PC-9 (cell line): ENCODE results near the gene EIF4E1B. TPM values are rescaled to one million over a fixed set of nuclear protein-coding genes. Genes with fewer than 3 reads are reported as not detected.

Experiments used
- BruUV-seq: library from RNA; stranded (reverse); fragments of 400-500 nt; replicated peaks from 2 replicates; lab custom pipeline; 2021; lab: Mats Ljungman, UMichigan
- CTCF ChIA-PET: fragments of 300-600 bp; sonication (Branson Sonifier 250); formaldehyde crosslinking; loops from one replicate; lab custom pipeline; 2022; ENCODE audit warnings: antibody characterized with exemption; lab: Charles Lee
- POLR2A ChIA-PET: fragments of 300-600 bp; sonication (Branson Sonifier 250); formaldehyde crosslinking; loops from one replicate; lab custom pipeline; 2022; ENCODE audit warnings: antibody characterized with exemption; ENCODE audit not compliant: unreplicated experiment; lab: Charles Lee
- DNase-seq, 2 experiments: peaks; one replicate each; pipeline versions ENCODE4 v3.0.0 to v3.0.0-alpha.2; 2015 to 2022; ENCODE audit warnings: mixed read lengths in 1 of 2
- H2AFZ ChIP-seq: fragments of 200-600 bp; sonication (generic); 2 replicates; pipeline ENCODE4 v1.8.1; 2017; ENCODE audit warnings: antibody characterized with exemption
- H3F3A ChIP-seq: fragments of 200-600 bp; sonication (generic); 2 replicates; pipeline ENCODE4 v1.8.1; 2017; ENCODE audit warnings: antibody characterized with exemption, mild to moderate bottlenecking, low read depth; ENCODE audit not compliant: insufficient read depth
- H3K27ac ChIP-seq: fragments of 200-600 bp; sonication (generic); 2 replicates; pipeline ENCODE4 v1.6.1; 2016; ENCODE audit warnings: mixed run types
- H3K27me3 ChIP-seq: fragments of 200-600 bp; sonication (generic); 2 replicates; pipeline ENCODE4 v1.6.1; 2016; ENCODE audit warnings: low read depth, mixed run types; ENCODE audit not compliant: insufficient read depth
- H3K36me3 ChIP-seq: fragments of 200-600 bp; sonication (generic); 2 replicates; pipeline ENCODE4 v1.6.1; 2016; ENCODE audit warnings: low read depth, mixed run types
- H3K4me1 ChIP-seq: fragments of 200-600 bp; sonication (generic); replicated peaks from 2 replicates; pipeline ENCODE4 v1.6.1; 2016; ENCODE audit warnings: mixed run types; ENCODE audit not compliant: insufficient read depth
- H3K4me2 ChIP-seq: fragments of 200-600 bp; sonication (generic); 2 replicates; pipeline ENCODE4 v1.6.1; 2017; ENCODE audit warnings: mixed run types
- H3K4me3 ChIP-seq: fragments of 200-600 bp; sonication (generic); 2 replicates; pipeline ENCODE4 v1.6.1; 2016; ENCODE audit warnings: mixed run types
- H3K79me2 ChIP-seq: fragments of 200-600 bp; sonication (generic); 2 replicates; pipeline ENCODE4 v1.6.1; 2017; ENCODE audit warnings: low read depth, mixed run types
- H3K9me2 ChIP-seq: fragments of 200-600 bp; sonication (generic); 2 replicates; pipeline ENCODE4 v1.8.1; 2017; ENCODE audit warnings: mild to moderate bottlenecking; ENCODE audit not compliant: insufficient read depth
- H3K9me3 ChIP-seq: fragments of 200-600 bp; sonication (generic); 2 replicates; pipeline ENCODE4 v1.8.1; 2016; ENCODE audit warnings: low read depth; ENCODE audit not compliant: insufficient read depth
- H4K20me1 ChIP-seq: fragments of 200-600 bp; sonication (generic); 2 replicates; pipeline ENCODE4 v1.8.1; 2017; ENCODE audit not compliant: insufficient read depth
- EZH2 ChIP-seq: fragments of 200-600 bp; sonication (generic); IDR thresholded peaks from 2 replicates; pipeline ENCODE4 v1.8.0; 2017; ENCODE audit warnings: antibody characterized with exemption, low read depth
- intact Hi-C: fragments of 100-400 bp; cut with micrococcal nuclease; formaldehyde crosslinking; loops from one replicate; pipeline ENCODE4 v1.10.0; 2022; ENCODE audit not compliant: unreplicated experiment
- total RNA-seq: library from RNA; stranded (reverse); gene quantifications from 2 replicates; pipeline ENCODE4 v1.2.3, GENCODE V29; 2021
- TF ChIP-seq, protein P1 (sequence below): fragments of 200-600 bp; sonication (generic); conservative IDR thresholded peaks from 2 replicates; pipeline ENCODE4 v1.6.1; 2017; ENCODE audit warnings: mixed run types, antibody characterized with exemption, mild to moderate bottlenecking, moderate library complexity

EIF4E1B gene
- total RNA-seq, 1 experiment from 2014 or later: not detected

DNA sequence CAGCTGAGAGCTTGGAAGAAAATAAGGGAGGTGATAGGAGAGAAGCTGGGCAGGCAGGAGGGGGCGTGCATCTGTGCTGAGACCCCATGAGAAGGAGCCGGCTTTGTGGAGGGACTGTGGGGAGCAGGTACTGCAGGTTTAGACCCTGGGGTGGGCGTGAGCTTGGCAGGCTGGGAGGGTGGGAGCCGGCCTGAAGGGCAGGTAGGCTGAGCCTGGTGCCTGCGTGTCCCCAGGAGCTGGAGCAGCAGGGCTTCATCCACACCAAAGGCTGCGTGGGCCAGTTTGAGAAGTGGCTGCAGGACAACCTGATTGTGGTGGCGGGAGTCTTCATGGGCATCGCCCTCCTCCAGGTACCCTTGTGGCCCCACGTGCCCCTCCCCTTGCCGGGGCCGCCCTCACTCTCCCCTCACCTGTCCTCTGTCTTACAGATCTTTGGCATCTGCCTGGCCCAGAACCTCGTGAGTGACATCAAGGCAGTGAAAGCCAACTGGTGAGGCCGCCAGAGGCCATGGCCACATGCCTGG lies 26.1 kb downstream of the EIF4E1B start:
- Histone ChIP-seq H3K36me3 (no peaks in the 10 kb centered on the region), H3F3A (peaks cover 5% of the 10 kb centered on the region; the same call in 1 of the 2 replicates), H2AFZ (no peak overlapping the region), H3K79me2 (no peaks in the 10 kb centered on the region), H3K27ac (no peak overlapping the region), H3K4me1 (no peaks in the 10 kb centered on the region), H4K20me1 (no peaks in the 10 kb centered on the region; the same call in 1 of the 2 replicates), H3K9me3 (no peaks in the 10 kb centered on the region), H3K4me2 (no peak overlapping the region), H3K27me3 (no peaks in the 10 kb centered on the region), H3K9me2 (no peaks in the 10 kb centered on the region), H3K4me3 (no peak overlapping the region)
- ChIA-PET CTCF (no interaction called here), POLR2A (no interaction called here)
- intact Hi-C loops: no loop called here
- no peak for TF ChIP-seq EZH2
- TF ChIP-seq, protein P1, sequence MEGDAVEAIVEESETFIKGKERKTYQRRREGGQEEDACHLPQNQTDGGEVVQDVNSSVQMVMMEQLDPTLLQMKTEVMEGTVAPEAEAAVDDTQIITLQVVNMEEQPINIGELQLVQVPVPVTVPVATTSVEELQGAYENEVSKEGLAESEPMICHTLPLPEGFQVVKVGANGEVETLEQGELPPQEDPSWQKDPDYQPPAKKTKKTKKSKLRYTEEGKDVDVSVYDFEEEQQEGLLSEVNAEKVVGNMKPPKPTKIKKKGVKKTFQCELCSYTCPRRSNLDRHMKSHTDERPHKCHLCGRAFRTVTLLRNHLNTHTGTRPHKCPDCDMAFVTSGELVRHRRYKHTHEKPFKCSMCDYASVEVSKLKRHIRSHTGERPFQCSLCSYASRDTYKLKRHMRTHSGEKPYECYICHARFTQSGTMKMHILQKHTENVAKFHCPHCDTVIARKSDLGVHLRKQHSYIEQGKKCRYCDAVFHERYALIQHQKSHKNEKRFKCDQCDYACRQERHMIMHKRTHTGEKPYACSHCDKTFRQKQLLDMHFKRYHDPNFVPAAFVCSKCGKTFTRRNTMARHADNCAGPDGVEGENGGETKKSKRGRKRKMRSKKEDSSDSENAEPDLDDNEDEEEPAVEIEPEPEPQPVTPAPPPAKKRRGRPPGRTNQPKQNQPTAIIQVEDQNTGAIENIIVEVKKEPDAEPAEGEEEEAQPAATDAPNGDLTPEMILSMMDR: no peak
- no peak for DNase-seq
- no TSS peak for BruUV-seq

DNA sequence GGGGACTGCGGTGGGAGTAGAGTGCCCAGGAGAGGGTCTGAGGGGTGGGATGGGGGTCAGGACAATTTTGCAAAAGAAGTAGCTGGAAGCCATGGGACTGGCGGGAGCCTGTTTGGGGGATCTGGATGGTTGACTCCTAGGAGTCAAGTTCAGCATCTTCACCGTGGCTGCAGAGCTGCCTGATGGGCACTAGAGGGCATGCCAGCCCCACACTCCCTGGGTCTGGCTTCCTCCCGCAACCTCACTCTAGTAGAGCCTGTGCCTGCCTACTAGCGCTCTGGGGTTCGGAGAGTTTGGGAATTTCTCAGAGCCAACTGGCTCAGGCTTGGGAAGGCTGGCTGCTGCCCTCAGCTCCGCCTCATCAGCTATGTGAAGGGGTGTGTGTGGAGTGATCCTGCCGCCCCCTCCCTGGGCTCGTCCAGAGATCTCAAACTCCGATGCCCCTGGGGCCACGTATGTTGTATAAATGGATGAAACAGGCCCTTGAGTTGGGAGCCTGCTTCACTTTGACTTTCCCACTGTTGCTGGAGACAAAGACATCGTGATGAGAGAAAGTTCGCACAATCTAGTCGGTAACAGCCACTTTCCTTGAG lies 27.6 kb downstream of the EIF4E1B start:
- Histone ChIP-seq H3K79me2 (no peaks in the 10 kb centered on the region), H3K9me2 (no peaks in the 10 kb centered on the region), H3F3A (peaks cover 5% of the 10 kb centered on the region; the same call in 1 of the 2 replicates), H2AFZ (no peak overlapping the region), H4K20me1 (no peaks in the 10 kb centered on the region), H3K27me3 (no peaks in the 10 kb centered on the region), H3K4me1 (no peaks in the 10 kb centered on the region), H3K36me3 (no peaks in the 10 kb centered on the region), H3K4me3 (no peak overlapping the region), H3K27ac (no peak overlapping the region), H3K4me2 (no peak overlapping the region), H3K9me3 (no peaks in the 10 kb centered on the region)
- ChIA-PET CTCF (interaction anchor here (0.6 to 1.0 kb wide), 3 partner anchors 10 to 454 kb away, joined by 3 to 4 read pairs (median 3); no protein-coding TSS in a partner anchor), POLR2A (no interaction called here)
- DNase-seq: peak in 1 of 2 experiments; percentile 60
- TSS peak; percentile 43 for BruUV-seq
- intact Hi-C loops: loop anchor here (1.0 kb wide), 1 partner anchor 454 kb away; no protein-coding TSS in a partner anchor
- TF ChIP-seq, protein P1: peak; percentile 87
- no peak for TF ChIP-seq EZH2

DNA sequence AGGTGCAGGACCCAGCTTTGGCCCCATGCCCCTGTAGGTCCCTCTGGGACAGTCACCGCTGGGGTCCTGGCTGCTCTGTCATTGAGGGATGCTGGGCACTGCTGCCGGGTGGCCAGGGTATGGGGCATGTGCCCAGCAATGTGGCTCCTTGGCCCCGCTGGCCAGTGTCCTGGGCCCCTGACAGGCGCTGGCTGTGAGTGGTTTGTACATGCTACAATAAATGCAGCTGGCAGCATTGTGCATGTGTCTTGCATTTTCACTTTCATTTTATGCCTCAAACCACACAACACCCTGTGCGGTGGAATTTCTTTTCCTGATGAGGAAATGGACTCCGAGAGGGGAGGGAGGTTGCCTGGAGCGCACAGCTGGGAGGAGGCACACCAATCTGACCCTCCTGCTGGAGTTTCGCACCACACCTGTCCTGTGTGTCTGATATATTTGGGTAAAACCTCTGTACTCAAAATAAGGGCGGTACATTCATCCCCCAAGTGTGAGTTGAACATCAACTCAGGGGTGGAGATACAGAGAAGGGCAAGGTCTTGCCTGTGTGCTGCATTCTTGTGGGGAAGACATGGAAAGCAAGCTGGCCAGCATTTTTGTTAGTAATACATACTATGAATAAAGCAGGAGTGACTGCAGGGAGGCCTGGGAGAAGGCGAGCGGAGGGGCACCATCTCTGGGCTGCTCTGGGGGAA lies 28.5 kb downstream of the EIF4E1B start:
- Histone ChIP-seq H3K79me2 (no peaks in the 10 kb centered on the region), H3K27ac (no peak overlapping the region), H3K4me1 (no peaks in the 10 kb centered on the region), H3K9me2 (no peaks in the 10 kb centered on the region), H4K20me1 (no peaks in the 10 kb centered on the region), H3K36me3 (no peaks in the 10 kb centered on the region), H3F3A (peaks cover 5% of the 10 kb centered on the region; the same call in 1 of the 2 replicates), H3K9me3 (no peaks in the 10 kb centered on the region), H2AFZ (no peak overlapping the region), H3K27me3 (no peaks in the 10 kb centered on the region), H3K4me2 (no peak overlapping the region), H3K4me3 (no peak overlapping the region)
- POLR2A ChIA-PET: no interaction called here
- no TSS peak for BruUV-seq
- intact Hi-C loops: loop anchor here (1.0 kb wide), 1 partner anchor 453 kb away; no protein-coding TSS in a partner anchor
- TF ChIP-seq EZH2: no peak
- TF ChIP-seq, protein P1: no peak
- CTCF ChIA-PET: interaction anchor here (0.6 to 0.9 kb wide), 3 partner anchors 73 to 453 kb away, joined by 3 to 4 read pairs (median 3); no protein-coding TSS in a partner anchor
- no peak for DNase-seq
